HepG2 (cell line): ENCODE measurements around the gene MYO7A. TPM values are rescaled to one million over a fixed set of nuclear protein-coding genes. Genes with fewer than 3 reads are reported as not detected.

Source experiments
- ATAC-seq: fragments of 200-7000 bp; cut with Tn5 transposase; 3 replicates; pipeline ENCODE4 v1.9.1; 2020; ENCODE audit warnings: mild to moderate bottlenecking, moderate library complexity
- BruUV-seq: library from RNA; stranded (reverse); fragments of 400-500 nt; replicated peaks from 2 replicates; lab custom pipeline; 2021; lab: Mats Ljungman, UMichigan
- CTCF ChIA-PET: fragments of 300-600 bp; formaldehyde crosslinking; extraction: SDS; loops from one replicate; lab custom pipeline; 2021; ENCODE audit warnings: low total read pairs, inconsistent platforms, low intra/inter-chr PET ratio; lab: Yijun Ruan, JAX
- POLR2A ChIA-PET: fragments of 350-600 bp; sonication (Branson Sonifier 250); formaldehyde crosslinking; loops from one replicate; lab custom pipeline; 2020; ENCODE audit warnings: antibody characterized with exemption, inconsistent platforms; lab: Yijun Ruan, JAX
- DNase-seq: peaks from one replicate; pipeline ENCODE4 v3.0.0-alpha.2; 2015; ENCODE audit warnings: low spot score
- FAIRE-seq: peaks from 3 replicates; lab custom pipeline; 2011; peaks lifted over from hg19 to GRCh38; lab: Jason Lieb, UNC
- H2AFZ ChIP-seq: one replicate; pipeline ENCODE4 v1.6.1; 2011; ENCODE audit warnings: low read length, inconsistent platforms
- H3K27ac ChIP-seq: fragments of 300-600 bp; 3 replicates; pipeline ENCODE4 v1.8.0; 2011; ENCODE audit warnings: mixed run types, mild to moderate bottlenecking, mixed read lengths, low read length, inconsistent platforms; ENCODE audit not compliant: insufficient read depth; ENCODE audit errors: extremely low read length
- H3K27me3 ChIP-seq, 2 experiments: fragments of 200-600 bp in 1 of 2; 2 replicates in 1 of 2; 3 replicates in 1 of 2; pipeline versions ENCODE4 v1.6.0 to v1.8.0; 2011; ENCODE audit warnings: low read length in 2 of 2, mild to moderate bottlenecking in 2 of 2, moderate library complexity in 2 of 2, inconsistent platforms in 1 of 2; ENCODE audit not compliant: insufficient read depth in 2 of 2, control insufficient read depth in 1 of 2
- H3K36me3 ChIP-seq, 2 experiments: fragments of 200-600 bp in 1 of 2; replicated peaks in 1 of 2; 2 replicates in 1 of 2; 3 replicates in 1 of 2; pipeline versions ENCODE4 v1.5.1 to v1.8.0; 2011; ENCODE audit warnings: low read length in 2 of 2, inconsistent platforms in 1 of 2; ENCODE audit not compliant: insufficient read depth in 2 of 2, control insufficient read depth in 1 of 2
- H3K4me1 ChIP-seq: 2 replicates; pipeline ENCODE4 v1.5.1; 2012; ENCODE audit warnings: low read length, inconsistent platforms; ENCODE audit not compliant: insufficient read depth
- H3K4me2 ChIP-seq: 2 replicates; pipeline ENCODE4 v1.6.0; 2011; ENCODE audit warnings: low read depth, low read length, inconsistent platforms
- H3K4me3 ChIP-seq, 3 experiments: fragments of 200-600 bp in 1 of 3; sonication (generic), shearing (Covaris generic) in 1 of 3; replicated peaks in 1 of 3; 2 replicates each; pipeline ENCODE4 v1.5.1; 2011 to 2016; ENCODE audit warnings: low read length in 3 of 3, inconsistent platforms in 2 of 3, low read depth in 2 of 3, mild to moderate bottlenecking in 2 of 3, control low read depth in 1 of 3, mixed read lengths in 1 of 3; ENCODE audit not compliant: insufficient read depth in 1 of 3
- H3K79me2 ChIP-seq: one replicate; pipeline ENCODE4 v1.6.1; 2011; ENCODE audit warnings: low read length, inconsistent platforms; ENCODE audit not compliant: insufficient read depth
- H3K9ac ChIP-seq: 2 replicates; pipeline ENCODE4 v1.6.0; 2011; ENCODE audit warnings: mild to moderate bottlenecking, low read depth, low read length, inconsistent platforms; ENCODE audit not compliant: insufficient read depth
- H3K9me3 ChIP-seq: 2 replicates; pipeline ENCODE4 v1.5.1; 2012; ENCODE audit warnings: mild to moderate bottlenecking, low read length
- H4K20me1 ChIP-seq: 2 replicates; pipeline ENCODE4 v1.6.0; 2011; ENCODE audit warnings: inconsistent platforms, mild to moderate bottlenecking, low read length, moderate library complexity; ENCODE audit not compliant: insufficient read depth
- FOXM1 ChIP-seq: sonication (generic); formaldehyde crosslinking; IDR thresholded peaks from 2 replicates; pipeline ENCODE4 v1.5.0; 2020; ENCODE audit warnings: missing genetic modification reagents
- FOXP1 ChIP-seq, 2 experiments: fragments of 450-650 bp in 1 of 2; IDR thresholded peaks; 2 replicates each; pipeline ENCODE4 v1.6.1; 2017 to 2018; ENCODE audit warnings: antibody characterized with exemption in 1 of 2
- KDM3A ChIP-seq: IDR thresholded peaks from 2 replicates; pipeline ENCODE4 v1.6.1; 2018; ENCODE audit warnings: low read depth, missing compliant biosample characterization
- RARA ChIP-seq: IDR thresholded peaks from 2 replicates; pipeline ENCODE4 v1.6.1; 2016; ENCODE audit warnings: missing genetic modification reagents, missing compliant biosample characterization
- RCOR2 ChIP-seq: IDR thresholded peaks from 2 replicates; pipeline ENCODE4 v1.6.1; 2016; ENCODE audit warnings: missing biosample characterization, missing genetic modification reagents
- SOX6 ChIP-seq, 2 experiments: fragments of 450-650 bp in 1 of 2; sonication (generic) in 1 of 2; formaldehyde crosslinking in 1 of 2; IDR thresholded peaks; 2 replicates each; pipeline versions ENCODE4 v1.4.0 to v1.6.1; 2017 to 2020; ENCODE audit warnings: antibody characterized with exemption in 1 of 2, mild to moderate bottlenecking in 1 of 2, missing genetic modification reagents in 1 of 2
- STAG1 ChIP-seq: sonication (generic); formaldehyde crosslinking; IDR thresholded peaks from 2 replicates; pipeline ENCODE4 v1.4.0; 2020; ENCODE audit warnings: missing genetic modification reagents
- SUZ12 ChIP-seq: fragments of 150-350 bp; IDR thresholded peaks from 2 replicates; pipeline ENCODE4 v1.6.1; 2014; ENCODE audit warnings: low read depth, low read length
- TBX3 ChIP-seq: fragments of 450-650 bp; IDR thresholded peaks from 2 replicates; pipeline ENCODE4 v1.6.1; 2017; ENCODE audit warnings: antibody characterized with exemption, mild to moderate bottlenecking, inconsistent platforms, borderline replicate concordance
- ZBTB20 ChIP-seq: sonication (generic); formaldehyde crosslinking; IDR thresholded peaks from 2 replicates; pipeline ENCODE4 v1.8.1; 2023; ENCODE audit warnings: missing genetic modification reagents, low read depth, mild to moderate bottlenecking, borderline replicate concordance
- ZFYVE20 ChIP-seq: sonication (generic); formaldehyde crosslinking; IDR thresholded peaks from 2 replicates; pipeline ENCODE4 v1.8.0; 2023; ENCODE audit warnings: low read depth, mild to moderate bottlenecking, moderate library complexity, missing genetic modification reagents, borderline replicate concordance
- ZNF354B ChIP-seq: sonication (generic); formaldehyde crosslinking; IDR thresholded peaks from 2 replicates; pipeline ENCODE4 v1.8.0; 2022; ENCODE audit warnings: mild to moderate bottlenecking, missing genetic modification reagents
- WGBS: methylation state at CpG from one replicate; pipeline ENCODE4 v1.1.6; 2017; ENCODE audit warnings: low lambda C conversion rate; 5-methylcytosine and 5-hydroxymethylcytosine counted together
- in situ Hi-C: cut with HindIII; loops from 2 replicates; pipeline ENCODE4 v1.10.0; 2017; ENCODE audit warnings: low pct_unique_long_range_greater_than_20kb; ENCODE audit not compliant: extremely low pct_ligation_motif_present
- intact Hi-C: fragments of 100-400 bp; cut with micrococcal nuclease; formaldehyde crosslinking; loops from one replicate; pipeline ENCODE4 v1.10.0; 2022; ENCODE audit not compliant: unreplicated experiment
- polyA plus RNA-seq, 8 experiments: library from polyadenylated mRNA; depleted of rRNA in 3 of 8; stranded (reverse) in 7 of 8; unstranded in 1 of 8; fragments of >200 nt; fragmentation: Illumina TruSeq in 4 of 8; extraction: Trizol in 4 of 8; gene quantifications; 2 replicates each; pipeline versions ENCODE4 v1.2.1 to v1.2.3, GENCODE V29; 2011 to 2016; ENCODE audit warnings: low read depth in 4 of 8, missing spikeins in 1 of 8, mixed read lengths in 1 of 8; ENCODE audit not compliant: insufficient read depth in 1 of 8
- total RNA-seq, 5 experiments: library from RNA; depleted of rRNA; stranded (reverse); fragments of >200 nt; fragmentation: Illumina TruSeq; extraction: Trizol; gene quantifications; 2 replicates each; pipeline ENCODE4 v1.2.3, GENCODE V29; 2016; ENCODE audit warnings: low read depth in 1 of 5
- TF ChIP-seq, protein P1 (sequence below): IDR thresholded peaks from 2 replicates; pipeline ENCODE4 v1.6.1; 2012; ENCODE audit warnings: inconsistent platforms

The MYO7A gene
- total and polyA plus RNA-seq, 2 of the 13 experiments (the other 11 are each of a cell fraction or from before 2014, with no cell fraction given) = 7.5 to 10.0 TPM

DNA sequence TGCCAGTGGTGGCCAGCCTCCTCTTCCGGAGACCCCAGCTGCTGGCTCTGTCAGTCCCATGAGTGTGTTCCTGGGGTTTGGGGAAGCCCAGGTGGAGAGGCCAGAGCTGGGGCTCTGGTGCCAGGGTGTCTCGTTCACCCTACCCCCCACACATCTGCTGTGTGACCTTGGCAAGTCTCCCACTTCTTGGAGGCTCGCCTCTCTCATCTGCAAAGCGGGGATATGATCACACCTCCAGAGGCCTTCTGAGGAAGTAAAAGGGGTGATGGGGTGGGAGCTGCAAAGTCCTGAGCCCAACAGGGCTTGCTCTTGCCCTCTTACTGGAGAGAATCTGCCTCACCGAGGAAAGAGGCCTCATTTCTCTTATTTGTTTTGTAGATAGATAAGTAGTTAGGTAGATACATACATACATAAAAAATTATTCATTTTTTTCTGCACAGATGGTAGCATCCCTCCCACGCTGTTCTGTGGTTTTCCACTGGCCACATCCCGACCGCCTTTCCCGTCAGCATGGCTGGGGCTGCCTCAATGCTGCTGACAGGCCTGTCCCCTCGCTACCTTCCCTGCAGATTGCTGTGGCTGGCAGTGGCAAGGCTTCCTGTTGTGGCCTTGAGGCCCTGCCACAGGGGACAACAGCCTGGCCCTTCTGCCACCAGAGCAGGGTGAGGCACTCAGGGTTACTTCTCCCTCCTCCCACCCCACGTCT lies 23.9 kb downstream of the MYO7A start:
- H3K27me3 ChIP-seq = no peaks in the 10 kb centered on the region
- no peak for DNase-seq
- no peak overlapping the region for H2AFZ ChIP-seq
- TF ChIP-seq KDM3A = no peak
- TF ChIP-seq ZFYVE20 = no peak
- no peak for TF ChIP-seq RARA (CRISPR knock-in tag)
- TF ChIP-seq FOXM1 (CRISPR knock-in tag) = no peak
- TF ChIP-seq SUZ12 = no peak
- CTCF ChIA-PET = no interaction called here
- no TSS peak for BruUV-seq
- no peaks in the 10 kb centered on the region for H4K20me1 ChIP-seq
- H3K4me2 ChIP-seq = no peak overlapping the region
- ATAC-seq = no peak
- no peak overlapping the region for H3K9ac ChIP-seq
- intact Hi-C loops = no loop called here
- 89% methylated on average over 11 of the region's 11 CpGs for WGBS
- H3K9me3 ChIP-seq = no peaks in the 10 kb centered on the region
- H3K27ac ChIP-seq = no peak overlapping the region
- in situ Hi-C loops = no loop called here
- H3K4me1 ChIP-seq = peaks cover 20% of the 10 kb centered on the region
- no peak overlapping the region for H3K4me3 ChIP-seq
- no peaks in the 10 kb centered on the region for H3K79me2 ChIP-seq
- POLR2A ChIA-PET = no interaction called here
- H3K36me3 ChIP-seq = no peaks in the 10 kb centered on the region
- no peak for FAIRE-seq

DNA sequence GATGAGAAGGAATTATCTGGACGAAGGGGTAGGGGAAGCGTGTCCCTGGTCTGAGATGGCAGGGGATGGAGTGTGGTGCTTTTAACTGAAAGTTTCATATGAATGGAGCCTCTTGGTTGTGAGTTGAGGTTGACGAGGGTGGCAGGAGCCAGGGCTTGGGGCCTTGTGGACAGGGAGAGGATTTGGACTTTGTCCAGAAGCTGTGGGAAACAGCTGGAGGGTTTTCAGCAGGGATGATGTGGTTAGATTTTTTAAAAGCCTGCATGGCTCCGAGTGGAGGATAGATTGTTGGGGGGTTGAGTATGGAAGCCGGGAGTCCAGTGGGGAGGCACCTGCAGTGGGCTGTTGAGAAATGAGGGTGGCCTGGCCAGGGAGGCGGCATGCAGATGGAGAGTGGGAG lies 24.8 kb downstream of the MYO7A start:
- Histone ChIP-seq H3K79me2 (no peaks in the 10 kb centered on the region), H3K36me3 (no peaks in the 10 kb centered on the region), H3K4me3 (no peak overlapping the region), H3K9me3 (no peaks in the 10 kb centered on the region), H4K20me1 (no peaks in the 10 kb centered on the region), H3K9ac (no peak overlapping the region), H3K27ac (no peak overlapping the region), H3K4me1 (peaks cover 20% of the 10 kb centered on the region), H3K27me3 (no peaks in the 10 kb centered on the region), H3K4me2 (no peak overlapping the region), H2AFZ (no peak overlapping the region)
- POLR2A ChIA-PET = interaction anchor here (0.6 to 1.3 kb wide), 2 partner anchors 8 to 22 kb away, joined by 3 read pairs; no protein-coding TSS in a partner anchor
- intact Hi-C loops = no loop called here
- WGBS = 67% methylated on average over 6 of the region's 6 CpGs
- no peak for FAIRE-seq
- CTCF ChIA-PET = no interaction called here
- no peak for DNase-seq
- no TSS peak for BruUV-seq
- in situ Hi-C loops = no loop called here
- ATAC-seq = peak; percentile 42; the same call in 2 of the 3 replicates
- TF ChIP-seq ZNF354B (CRISPR knock-in tag) (no peak), TBX3 (no peak), FOXP1 (IDR thresholded peaks at IDR 0.05) (no peak), FOXP1 (CRISPR knock-in tag; IDR thresholded peaks at IDR 0.05) (no peak), RCOR2 (no peak), ZBTB20 (no peak), STAG1 (CRISPR knock-in tag) (no peak), SOX6 (IDR thresholded peaks at IDR 0.05) (no peak), SOX6 (CRISPR knock-in tag; IDR thresholded peaks at IDR 0.05) (no peak)
- TF ChIP-seq, protein P1, sequence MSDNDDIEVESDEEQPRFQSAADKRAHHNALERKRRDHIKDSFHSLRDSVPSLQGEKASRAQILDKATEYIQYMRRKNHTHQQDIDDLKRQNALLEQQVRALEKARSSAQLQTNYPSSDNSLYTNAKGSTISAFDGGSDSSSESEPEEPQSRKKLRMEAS = no peak
